Osteocyte (in vitro differentiated cells): ENCODE data around the gene IZUMO1R. TPM values are rescaled to one million over a fixed set of nuclear protein-coding genes. Genes with fewer than 3 reads are reported as not detected.

Experiments used
- total RNA-seq: library from RNA; stranded (reverse); gene quantifications from 2 replicates; pipeline ENCODE4 v1.2.1, GENCODE V29; 2021

IZUMO1R gene
- total RNA-seq, 1 donor from 2014 or later: not detected

Other genes with a start within 250 kb of the IZUMO1R start
- 24.9 and 29.2 TPM in 2 replicates for gene PANX1, start 175.7 kb upstream of the IZUMO1R start, total RNA-seq
- not detected in 2 replicates for gene GPR83, start 96.8 kb downstream of the IZUMO1R start, total RNA-seq
- gene MRE11, start 189.3 kb downstream of the IZUMO1R start, total RNA-seq: 21.2 and 21.4 TPM in 2 replicates
- 11.3 and 11.7 TPM in 2 replicates for gene ANKRD49, start 189.4 kb downstream of the IZUMO1R start, total RNA-seq
- gene C11orf97, start 207.9 kb downstream of the IZUMO1R start, total RNA-seq: not detected in 2 replicates
- 2.8 and 3.0 TPM in 2 replicates for gene FUT4, start 239.3 kb downstream of the IZUMO1R start, total RNA-seq